H9 (cell line): Measurements from ENCODE around the gene SBK2. TPM values are rescaled to one million over a fixed set of nuclear protein-coding genes. Genes with fewer than 3 reads are reported as not detected.

ENCODE experiments used
- DNase-seq: peaks from one replicate; pipeline ENCODE4 v3.0.0-alpha.2; 2017
- H2AFZ ChIP-seq: one replicate; pipeline ENCODE4 v1.6.1; 2013; ENCODE audit warnings: mild to moderate bottlenecking, low read length, control low read depth, moderate library complexity
- H2AK5ac ChIP-seq: 2 replicates; pipeline ENCODE4 v1.6.1; 2013; ENCODE audit warnings: low read length, control low read depth, mixed read lengths; ENCODE audit not compliant: insufficient read length
- H2BK120ac ChIP-seq: one replicate; pipeline ENCODE4 v1.6.1; 2013; ENCODE audit warnings: low read depth, mild to moderate bottlenecking, low read length, control low read depth, inconsistent platforms; ENCODE audit not compliant: poor library complexity, severe bottlenecking
- H2BK12ac ChIP-seq: 2 replicates; pipeline ENCODE4 v1.6.1; 2013; ENCODE audit warnings: low read length, control low read depth, mixed read lengths, low read depth; ENCODE audit not compliant: insufficient read length
- H2BK15ac ChIP-seq: 2 replicates; pipeline ENCODE4 v1.6.1; 2013; ENCODE audit warnings: low read depth, low read length, control low read depth
- H2BK20ac ChIP-seq: one replicate; pipeline ENCODE4 v1.6.1; 2013; ENCODE audit warnings: low read depth, mild to moderate bottlenecking, low read length, control low read depth, inconsistent platforms; ENCODE audit not compliant: poor library complexity, severe bottlenecking
- H2BK5ac ChIP-seq: 2 replicates; pipeline ENCODE4 v1.6.1; 2013; ENCODE audit warnings: low read length, control low read depth, mixed read lengths; ENCODE audit not compliant: insufficient read length
- H3K14ac ChIP-seq: 2 replicates; pipeline ENCODE4 v1.6.1; 2013; ENCODE audit warnings: low read length, control low read depth; ENCODE audit not compliant: insufficient read depth
- H3K18ac ChIP-seq: 2 replicates; pipeline ENCODE4 v1.6.1; 2013; ENCODE audit warnings: low read depth, mild to moderate bottlenecking, mixed read lengths, low read length, control low read depth; ENCODE audit not compliant: insufficient read length
- H3K23ac ChIP-seq: 2 replicates; pipeline ENCODE4 v1.6.1; 2013; ENCODE audit warnings: low read length, control low read depth, mixed read lengths, low read depth; ENCODE audit not compliant: insufficient read length
- H3K23me2 ChIP-seq: 2 replicates; pipeline ENCODE4 v1.6.1; 2013; ENCODE audit warnings: low read depth, mild to moderate bottlenecking, mixed read lengths, low read length, control low read depth; ENCODE audit not compliant: insufficient read length, poor library complexity, severe bottlenecking
- H3K27ac ChIP-seq: 2 replicates; pipeline ENCODE4 v1.5.1; 2013; ENCODE audit warnings: low read length, control low read depth, mixed read lengths, low read depth; ENCODE audit not compliant: insufficient read length
- H3K27me3 ChIP-seq: 2 replicates; pipeline ENCODE4 v1.6.1; 2013; ENCODE audit warnings: low read length, control low read depth, inconsistent platforms; ENCODE audit not compliant: insufficient read depth
- H3K4ac ChIP-seq: 2 replicates; pipeline ENCODE4 v1.6.1; 2013; ENCODE audit warnings: low read depth, mild to moderate bottlenecking, control low read depth, inconsistent platforms, low read length, moderate library complexity
- H3K4me1 ChIP-seq: 2 replicates; pipeline ENCODE4 v1.6.1; 2013; ENCODE audit warnings: low read length, control low read depth, inconsistent platforms; ENCODE audit not compliant: insufficient read depth
- H3K4me2 ChIP-seq: 2 replicates; pipeline ENCODE4 v1.6.1; 2013; ENCODE audit warnings: low read length, control low read depth, mixed read lengths; ENCODE audit not compliant: insufficient read length, insufficient read depth
- H3K56ac ChIP-seq: 2 replicates; pipeline ENCODE4 v1.6.1; 2013; ENCODE audit warnings: low read depth, mild to moderate bottlenecking, mixed read lengths, low read length, control low read depth; ENCODE audit not compliant: insufficient read length
- H3K79me1 ChIP-seq: 2 replicates; pipeline ENCODE4 v1.6.1; 2013; ENCODE audit warnings: low read depth, mild to moderate bottlenecking, moderate library complexity, low read length, control low read depth, inconsistent platforms; ENCODE audit not compliant: insufficient read depth, poor library complexity, severe bottlenecking
- H3K79me2 ChIP-seq: 2 replicates; pipeline ENCODE4 v1.6.1; 2013; ENCODE audit warnings: low read length, control low read depth, inconsistent platforms; ENCODE audit not compliant: insufficient read depth
- H3K9ac ChIP-seq: 2 replicates; pipeline ENCODE4 v1.6.1; 2013; ENCODE audit warnings: low read length, control low read depth, mixed read lengths; ENCODE audit not compliant: insufficient read length; ENCODE audit errors: extremely low read depth
- H3K9me3 ChIP-seq: one replicate; pipeline ENCODE4 v1.6.1; 2013; ENCODE audit warnings: low read depth, low read length, inconsistent platforms; ENCODE audit not compliant: control insufficient read depth
- H3T11ph ChIP-seq: one replicate; pipeline ENCODE4 v1.6.1; 2013; ENCODE audit warnings: mild to moderate bottlenecking, low read length, control low read depth, inconsistent platforms
- H4K20me1 ChIP-seq: one replicate; pipeline ENCODE4 v1.6.1; 2013; ENCODE audit not compliant: control insufficient read depth, insufficient read length, insufficient read depth
- H4K5ac ChIP-seq: 2 replicates; pipeline ENCODE4 v1.6.1; 2013; ENCODE audit warnings: low read depth, mild to moderate bottlenecking, mixed read lengths, low read length, control low read depth; ENCODE audit not compliant: insufficient read length
- H4K8ac ChIP-seq: replicated peaks from 2 replicates; pipeline ENCODE4 v1.6.1; 2013; ENCODE audit warnings: low read length, control low read depth, mixed read lengths, low read depth; ENCODE audit not compliant: insufficient read length
- H4K91ac ChIP-seq: 2 replicates; pipeline ENCODE4 v1.6.1; 2013; ENCODE audit warnings: low read depth, mild to moderate bottlenecking, moderate library complexity, mixed read lengths, low read length, control low read depth; ENCODE audit not compliant: insufficient read length
- H3K27ac Mint-ChIP-seq, 3 experiments: 2 replicates in 2 of 3; 3 replicates in 1 of 3; pipeline ENCODE4 v1.8.0; 2020 to 2021; ENCODE audit warnings: mixed read lengths in 3 of 3, mild to moderate bottlenecking in 1 of 3, moderate library complexity in 1 of 3
- H3K27me3 Mint-ChIP-seq: 2 replicates; pipeline ENCODE4 v1.8.0; 2021; ENCODE audit warnings: low read depth, mild to moderate bottlenecking, moderate library complexity, mixed read lengths
- H3K36me3 Mint-ChIP-seq, 3 experiments: 2 replicates in 2 of 3; 3 replicates in 1 of 3; pipeline ENCODE4 v1.8.0; 2020 to 2021; ENCODE audit warnings: low read depth in 3 of 3, mixed read lengths in 3 of 3; ENCODE audit not compliant: insufficient read depth in 1 of 3
- H3K4me1 Mint-ChIP-seq, 2 experiments: 2 replicates each; pipeline ENCODE4 v1.8.0; 2020; ENCODE audit warnings: mixed read lengths in 2 of 2
- H3K4me3 Mint-ChIP-seq, 2 experiments: 2 replicates in 1 of 2; 3 replicates in 1 of 2; pipeline ENCODE4 v1.8.0; 2020 to 2021; ENCODE audit warnings: mild to moderate bottlenecking in 2 of 2, mixed read lengths in 2 of 2, moderate library complexity in 1 of 2
- H3K9me3 Mint-ChIP-seq, 2 experiments: 2 replicates in 1 of 2; 3 replicates in 1 of 2; pipeline ENCODE4 v1.8.0; 2020; ENCODE audit warnings: mild to moderate bottlenecking in 2 of 2, mixed read lengths in 2 of 2, moderate library complexity in 1 of 2
- CTCF ChIP-seq: fragments of 200-600 bp; sonication (generic); conservative IDR thresholded peaks from 3 replicates; pipeline ENCODE4 v1.8.0; 2021; ENCODE audit warnings: antibody characterized with exemption, mild to moderate bottlenecking
- WGBS: extraction: QIAGEN DNeasy Blood & Tissue Kit; methylation state at CpG from one replicate; pipeline ENCODE4 v1.1.7; 2013; ENCODE audit warnings: missing lambda C conversion rate, low lambda C conversion rate, mixed read lengths; ENCODE audit not compliant: insufficient read length; ENCODE audit errors: extremely low coverage; 5-methylcytosine and 5-hydroxymethylcytosine counted together
- total RNA-seq: library from RNA; stranded (reverse); gene quantifications from 2 replicates; pipeline ENCODE4 v1.2.1, GENCODE V29; 2021

Gene SBK2
- total RNA-seq, 1 experiment from 2014 or later: 2.8 TPM

GRCh38 chr19:55488986-55489710 lies 47.8 kb downstream of the SBK2 start:
- WGBS: no CpG with 5 or more reads among the region's 36 CpGs
- Histone ChIP-seq H2BK15ac (no peak overlapping the region), H3K27ac (no peak overlapping the region), H3K9me3 (no peaks in the 10 kb centered on the region), H4K8ac (no peak overlapping the region), H4K5ac (no peak overlapping the region), H3K4me1 (peaks cover 3% of the 10 kb centered on the region), H4K20me1 (no peaks in the 10 kb centered on the region), H2BK12ac (no peak overlapping the region), H3K27me3 (no peaks in the 10 kb centered on the region), H2BK5ac (no peak overlapping the region), H3K14ac (no peak overlapping the region), H3K79me2 (no peaks in the 10 kb centered on the region), H2BK120ac (no peak overlapping the region), H4K91ac (no peak overlapping the region), H3K79me1 (no peaks in the 10 kb centered on the region), H3K9ac (no peak overlapping the region), H3K23me2 (peaks cover 8% of the 10 kb centered on the region), H3K4me2 (no peak overlapping the region), H3K56ac (no peak overlapping the region), H3T11ph (no peak overlapping the region), H3K23ac (no peak overlapping the region), H3K18ac (no peak overlapping the region), H2AK5ac (no peak overlapping the region), H2BK20ac (no peak overlapping the region), H2AFZ (no peak overlapping the region), H3K4ac (no peak overlapping the region)
- H3K4me3 Mint-ChIP-seq: no peak overlapping the region
- H3K27me3 Mint-ChIP-seq: peaks cover 7% of the 10 kb centered on the region
- no peak overlapping the region for H3K27ac Mint-ChIP-seq
- H3K9me3 Mint-ChIP-seq: no peaks in the 10 kb centered on the region
- peaks cover 16 to 37% of the 10 kb centered on the region in 2 experiments for H3K4me1 Mint-ChIP-seq
- DNase-seq: no peak
- TF ChIP-seq CTCF: no peak
- peaks cover 0 to 5% (median 0%) of the 10 kb centered on the region in 3 experiments; a peak in 3 of 7 replicates for H3K36me3 Mint-ChIP-seq
